Measurements from ENCODE around the gene CNNM3.

DNA sequence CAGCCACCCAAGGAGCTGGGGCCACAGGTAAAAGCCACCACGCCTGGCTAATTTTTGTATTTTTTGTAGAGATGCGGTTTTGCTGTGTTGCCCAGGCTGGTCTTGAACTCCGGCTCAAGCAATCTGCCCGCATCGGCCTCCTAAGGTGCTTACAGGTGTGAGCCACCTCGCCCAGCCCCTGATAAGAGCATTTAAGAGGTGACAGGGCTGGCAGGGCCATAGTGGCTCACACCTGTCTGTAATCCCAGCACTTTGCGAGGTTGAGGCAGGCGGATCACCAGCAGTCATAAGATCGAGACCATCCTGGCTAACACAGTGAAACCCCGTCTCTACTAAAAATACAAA lies 9.0 kb upstream of the CNNM3 start:
- TF ChIP-seq, protein P1, sequence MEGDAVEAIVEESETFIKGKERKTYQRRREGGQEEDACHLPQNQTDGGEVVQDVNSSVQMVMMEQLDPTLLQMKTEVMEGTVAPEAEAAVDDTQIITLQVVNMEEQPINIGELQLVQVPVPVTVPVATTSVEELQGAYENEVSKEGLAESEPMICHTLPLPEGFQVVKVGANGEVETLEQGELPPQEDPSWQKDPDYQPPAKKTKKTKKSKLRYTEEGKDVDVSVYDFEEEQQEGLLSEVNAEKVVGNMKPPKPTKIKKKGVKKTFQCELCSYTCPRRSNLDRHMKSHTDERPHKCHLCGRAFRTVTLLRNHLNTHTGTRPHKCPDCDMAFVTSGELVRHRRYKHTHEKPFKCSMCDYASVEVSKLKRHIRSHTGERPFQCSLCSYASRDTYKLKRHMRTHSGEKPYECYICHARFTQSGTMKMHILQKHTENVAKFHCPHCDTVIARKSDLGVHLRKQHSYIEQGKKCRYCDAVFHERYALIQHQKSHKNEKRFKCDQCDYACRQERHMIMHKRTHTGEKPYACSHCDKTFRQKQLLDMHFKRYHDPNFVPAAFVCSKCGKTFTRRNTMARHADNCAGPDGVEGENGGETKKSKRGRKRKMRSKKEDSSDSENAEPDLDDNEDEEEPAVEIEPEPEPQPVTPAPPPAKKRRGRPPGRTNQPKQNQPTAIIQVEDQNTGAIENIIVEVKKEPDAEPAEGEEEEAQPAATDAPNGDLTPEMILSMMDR (IDR thresholded peaks at IDR 0.05): no peak
- TF ChIP-seq POLR2A (IDR thresholded peaks at IDR 0.05): no peak
